Measurements from ENCODE around the gene MC4R.
"Not testable (repeated sequence)": the region's sequence is repeated elsewhere in the genome, so short reads cannot be mapped to it uniquely, and the experiment has no call there.

- TF ChIP-seq CTCF (IDR thresholded peaks at IDR 0.05; ENCODE audit: low read depth, low read length); EZH2phosphoT487 (IDR thresholded peaks at IDR 0.05; ENCODE audit: low read depth): not testable (repeated sequence)
Observed at GRCh38 chr18:60422306-60422705, 49.7 kb upstream of the MC4R start.
